Large intestine (tissue), 3 donors: Measurements from ENCODE around the gene LRRC4B. TPM values are rescaled to one million over a fixed set of nuclear protein-coding genes. Genes with fewer than 3 reads are reported as not detected.
"Not testable (repeated sequence)": the region's sequence is repeated elsewhere in the genome, so short reads cannot be mapped to it uniquely, and the experiment has no call there.

Experiments
- DNase-seq, 2 donors: peaks; one replicate each; pipeline versions ENCODE4 v3.0.0 to v3.0.0-alpha.2; 2013
- H3K27ac ChIP-seq: one replicate; pipeline ENCODE4 v1.5.1; 2013; ENCODE audit warnings: low read length
- H3K27me3 ChIP-seq: 2 replicates; pipeline ENCODE4 v1.6.1; 2013; ENCODE audit warnings: low read length; ENCODE audit not compliant: control insufficient read depth, insufficient read depth
- H3K36me3 ChIP-seq: 2 replicates; pipeline ENCODE4 v1.6.1; 2013; ENCODE audit warnings: low read length; ENCODE audit not compliant: control insufficient read depth, insufficient read depth
- H3K4me1 ChIP-seq: one replicate; pipeline ENCODE4 v1.6.1; 2013; ENCODE audit warnings: low read length; ENCODE audit not compliant: control insufficient read depth, insufficient read depth
- H3K4me3 ChIP-seq: one replicate; pipeline ENCODE4 v1.5.1; 2013; ENCODE audit warnings: low read length
- H3K9me3 ChIP-seq: one replicate; pipeline ENCODE4 v1.6.1; 2013; ENCODE audit warnings: mild to moderate bottlenecking, low read depth, low read length, moderate library complexity; ENCODE audit not compliant: control insufficient read depth
- WGBS: methylation state at CpG from one replicate; pipeline ENCODE4 v1.1.5; 2013; ENCODE audit warnings: low lambda C conversion rate; ENCODE audit not compliant: insufficient coverage; 5-methylcytosine and 5-hydroxymethylcytosine counted together
- polyA plus RNA-seq: library from polyadenylated mRNA; unstranded; fragments of 120-200 nt; gene quantifications from one replicate; pipeline ENCODE4 v1.2.1, GENCODE V29; 2013

LRRC4B gene
- polyA plus RNA-seq, 1 donor: 6.9 TPM

DNA sequence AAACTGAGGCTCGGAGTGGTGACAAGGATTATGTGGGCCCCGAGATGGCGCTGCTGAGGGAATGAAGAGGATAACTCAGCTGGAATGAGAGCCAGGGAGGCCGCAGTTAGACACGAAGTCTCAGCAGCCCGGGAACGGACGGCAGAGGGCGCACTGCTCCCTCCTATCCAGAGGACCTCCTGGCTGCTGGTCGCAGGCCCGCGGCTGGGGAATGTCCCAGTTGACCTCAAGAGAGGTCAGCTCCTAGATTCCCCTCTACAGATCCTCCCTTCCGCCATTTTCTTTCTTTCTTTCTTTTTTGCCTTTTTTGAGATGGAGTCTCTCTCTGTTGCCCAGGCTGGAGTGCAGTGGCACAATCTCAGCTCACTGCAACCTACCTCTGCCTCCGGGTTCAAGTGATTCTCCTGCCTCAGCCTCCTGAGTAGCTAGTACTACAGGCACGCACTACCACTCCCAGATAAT is 30.4 kb downstream of the LRRC4B start:
- peaks cover 5% of the 10 kb centered on the region for H3K9me3 ChIP-seq
- no peak overlapping the region for H3K27ac ChIP-seq
- 19% methylated on average over 3 of the region's 15 CpGs for WGBS
- H3K36me3 ChIP-seq: no peaks in the 10 kb centered on the region
- peak; percentile 53 to 60 for DNase-seq
- H3K27me3 ChIP-seq: no peaks in the 10 kb centered on the region
- H3K4me3 ChIP-seq: no peak overlapping the region
- H3K4me1 ChIP-seq: no peaks in the 10 kb centered on the region

DNA sequence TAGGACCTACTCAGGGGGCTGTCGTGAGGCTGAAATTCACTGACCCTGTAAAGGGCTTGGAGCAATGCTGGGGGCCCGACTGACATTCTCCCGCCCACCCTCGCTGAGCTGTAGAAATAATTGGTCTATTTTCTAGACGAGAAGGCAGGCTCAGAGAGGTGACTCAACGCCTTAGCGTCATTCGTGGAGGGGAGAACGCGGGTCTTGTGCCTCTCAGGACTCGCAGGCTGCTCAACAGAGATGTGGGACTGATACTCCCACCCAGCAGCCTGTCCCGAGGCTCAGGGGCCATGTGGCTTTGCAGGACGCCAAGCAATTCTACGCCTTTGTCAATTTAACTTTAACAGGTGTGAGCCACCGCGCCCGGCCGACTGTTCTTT is 30.9 kb downstream of the LRRC4B start:
- Histone ChIP-seq H3K27me3 (no peaks in the 10 kb centered on the region), H3K9me3 (peaks cover 5% of the 10 kb centered on the region), H3K4me3 (no peak overlapping the region), H3K36me3 (no peaks in the 10 kb centered on the region), H3K4me1 (no peaks in the 10 kb centered on the region), H3K27ac (no peak overlapping the region)
- DNase-seq: no peak
- 90% methylated on average over 6 of the region's 18 CpGs for WGBS

DNA sequence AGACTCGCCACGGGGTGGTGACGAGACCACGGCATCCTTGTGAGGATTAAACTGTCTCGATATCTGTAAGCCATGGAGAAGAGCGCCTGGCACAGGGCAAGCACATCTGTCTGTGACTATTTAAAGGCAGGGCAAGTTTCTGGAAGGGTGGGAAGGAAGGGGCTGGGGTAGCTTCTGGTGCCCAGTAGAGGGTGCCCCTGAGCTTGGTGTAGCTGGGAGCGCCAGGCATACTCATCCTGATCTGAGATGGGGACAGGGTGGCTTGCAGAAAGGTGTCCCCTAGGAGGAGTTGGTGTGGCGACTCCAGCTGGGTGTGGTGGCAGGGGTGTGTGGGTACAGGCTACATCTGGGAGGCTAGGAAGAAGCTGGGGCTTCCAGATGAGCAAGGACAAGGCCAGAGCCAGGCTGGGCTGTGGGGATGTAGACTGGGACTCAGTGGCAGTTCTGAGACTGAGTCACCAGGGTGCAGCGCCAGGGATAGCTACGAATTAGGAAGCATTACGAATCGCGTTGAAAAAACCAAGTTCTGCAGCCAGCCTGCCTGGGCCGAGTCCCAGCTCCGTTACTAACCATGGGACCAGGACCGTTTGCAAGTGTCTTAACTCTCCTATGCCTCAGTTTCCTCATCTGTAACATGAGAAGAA is 31.5 kb downstream of the LRRC4B start:
- no CpG with 5 or more reads among the region's 16 CpGs for WGBS
- no peaks in the 10 kb centered on the region for H3K27me3 ChIP-seq
- H3K4me3 ChIP-seq: no peak overlapping the region
- peaks cover 5% of the 10 kb centered on the region for H3K9me3 ChIP-seq
- DNase-seq: no peak
- H3K27ac ChIP-seq: no peak overlapping the region
- no peaks in the 10 kb centered on the region for H3K36me3 ChIP-seq
- no peaks in the 10 kb centered on the region for H3K4me1 ChIP-seq

DNA sequence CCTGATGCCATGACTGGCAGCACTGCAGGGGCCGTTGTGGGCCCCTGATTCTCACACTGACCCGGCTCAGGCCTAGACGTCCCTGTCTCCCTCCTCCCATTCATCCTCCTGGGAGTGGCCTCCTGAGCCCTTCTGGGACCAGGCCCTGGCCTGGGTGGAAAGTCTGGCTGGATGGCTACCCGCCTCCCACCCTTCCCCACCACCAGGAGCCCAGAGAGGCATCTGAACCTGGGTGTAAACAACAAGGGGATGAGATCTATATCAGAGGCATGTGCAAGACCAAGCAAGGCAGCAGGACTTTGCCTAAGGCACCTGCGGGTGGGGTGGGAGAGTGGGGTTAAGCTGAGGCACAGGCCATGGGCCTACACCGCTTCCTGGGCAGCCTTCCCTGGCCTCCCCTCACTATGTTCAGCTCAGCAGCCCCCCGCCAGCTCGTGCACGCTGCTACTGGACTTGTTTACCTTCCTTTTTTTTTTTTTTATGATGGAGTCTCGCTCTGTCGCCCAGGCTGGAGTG is 32.5 kb downstream of the LRRC4B start:
- no CpG with 5 or more reads among the region's 11 CpGs for WGBS

DNA sequence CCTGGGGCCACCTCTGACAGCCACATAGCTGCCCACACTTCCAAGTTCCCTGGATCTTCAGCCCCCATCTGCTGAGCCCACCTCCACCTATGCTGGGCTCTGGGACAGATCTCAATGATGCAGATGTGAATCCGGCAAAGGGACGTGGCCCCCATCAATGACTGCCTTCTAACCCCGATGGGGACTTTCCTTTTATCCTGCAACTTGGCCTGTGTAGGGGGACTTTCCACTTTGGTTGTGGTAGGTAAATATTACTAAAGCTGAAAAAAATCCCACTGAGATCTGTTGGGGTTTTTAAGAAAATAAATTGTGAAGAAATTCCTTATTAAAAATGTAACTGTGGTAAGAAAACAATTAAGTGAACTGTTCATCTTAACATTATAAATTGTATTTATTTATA is 33.8 kb downstream of the LRRC4B start:
- no peaks in the 10 kb centered on the region for H3K27me3 ChIP-seq
- WGBS: no CpG with 5 or more reads among the region's 3 CpGs
- H3K4me1 ChIP-seq: no peaks in the 10 kb centered on the region
- no peak overlapping the region for H3K27ac ChIP-seq
- peaks cover 5% of the 10 kb centered on the region for H3K9me3 ChIP-seq
- DNase-seq: no peak
- H3K36me3 ChIP-seq: no peaks in the 10 kb centered on the region
- no peak overlapping the region for H3K4me3 ChIP-seq

More for the DNA sequence above, 32.5 kb downstream of the LRRC4B start:
- Histone ChIP-seq H3K4me3 (no peak overlapping the region), H3K27me3 (no peaks in the 10 kb centered on the region), H3K9me3 (peaks cover 5% of the 10 kb centered on the region), H3K4me1 (no peaks in the 10 kb centered on the region), H3K36me3 (no peaks in the 10 kb centered on the region), H3K27ac (no peak overlapping the region)
- no peak for DNase-seq

DNA sequence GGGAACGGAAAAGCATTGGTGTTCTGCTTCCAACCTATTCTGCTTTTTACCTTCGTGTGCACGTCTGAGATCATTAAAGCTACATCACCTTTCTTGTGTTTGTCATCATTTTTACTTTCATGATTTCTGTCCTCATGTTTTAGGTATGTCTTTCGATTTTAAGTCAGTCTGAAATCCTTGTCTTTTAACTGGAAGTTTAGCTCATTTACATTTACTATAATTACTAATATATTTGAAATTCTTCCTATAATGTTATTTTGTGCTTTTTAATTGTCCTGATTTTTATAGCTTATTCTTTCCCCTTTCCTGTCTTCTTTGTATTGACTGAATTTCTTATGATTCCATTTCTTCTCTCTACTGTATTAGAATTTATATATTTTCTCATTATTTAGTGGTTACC is 35.3 kb downstream of the LRRC4B start:
- 97% methylated on average over 3 of the region's 4 CpGs for WGBS
- DNase-seq: no peak
- no peaks in the 10 kb centered on the region for H3K4me1 ChIP-seq

DNA sequence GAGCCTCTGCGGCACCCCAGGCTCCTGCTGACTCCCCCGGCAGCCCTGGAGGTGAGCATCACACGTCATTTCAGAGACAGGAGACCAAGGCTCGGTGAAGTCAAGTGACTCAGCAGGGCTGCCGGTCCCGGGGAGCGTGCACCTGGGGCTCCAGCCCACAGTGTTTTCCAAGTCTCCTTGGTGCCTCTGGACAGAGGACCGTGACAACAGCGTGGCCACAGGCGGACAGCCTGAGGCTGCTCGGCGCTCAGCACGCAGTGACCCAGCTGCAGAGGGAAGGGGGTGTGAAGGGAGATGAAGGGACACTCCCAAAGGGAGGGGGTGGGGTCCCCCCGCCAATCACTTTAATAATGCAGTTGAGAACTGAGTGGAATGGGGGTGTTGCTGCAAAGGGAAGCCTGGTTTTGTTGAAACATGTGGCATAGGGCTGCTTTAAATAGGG is 37.0 kb downstream of the LRRC4B start:
- no CpG with 5 or more reads among the region's 14 CpGs for WGBS

More for the DNA sequence above, 35.3 kb downstream of the LRRC4B start:
- no peaks in the 10 kb centered on the region for H3K36me3 ChIP-seq
- no peak overlapping the region for H3K27ac ChIP-seq
- no peaks in the 10 kb centered on the region for H3K27me3 ChIP-seq
- peaks cover 5% of the 10 kb centered on the region for H3K9me3 ChIP-seq
- no peak overlapping the region for H3K4me3 ChIP-seq

DNA sequence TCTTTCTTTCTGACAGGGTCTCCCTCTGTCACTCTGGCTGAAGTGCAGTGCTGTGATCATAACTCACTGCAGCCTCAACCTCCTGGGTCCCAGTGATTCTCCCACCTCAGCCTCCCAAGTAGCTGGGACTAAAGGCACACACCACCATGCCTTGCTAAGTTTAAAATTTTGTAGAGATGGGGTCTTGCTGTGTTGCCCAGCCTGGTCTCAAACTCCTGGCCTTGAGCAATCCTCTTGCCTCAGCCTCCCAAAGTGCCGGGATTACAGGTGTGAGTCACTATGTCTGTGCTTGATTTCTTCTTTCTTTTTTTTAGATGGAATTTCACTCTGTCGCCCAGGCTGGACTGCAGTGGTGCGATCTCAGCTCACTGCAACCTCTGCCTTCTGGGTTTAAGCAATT is 40.2 kb downstream of the LRRC4B start:
- 100% methylated on average over 2 of the region's 3 CpGs for WGBS
- not testable (repeated sequence) for H3K27ac ChIP-seq, H3K9me3 ChIP-seq, DNase-seq, H3K36me3 ChIP-seq, H3K27me3 ChIP-seq, H3K4me3 ChIP-seq, H3K4me1 ChIP-seq

More for the DNA sequence above, 37.0 kb downstream of the LRRC4B start:
- H3K36me3 ChIP-seq: no peaks in the 10 kb centered on the region
- H3K4me3 ChIP-seq: no peak overlapping the region
- H3K27ac ChIP-seq: no peak overlapping the region
- H3K27me3 ChIP-seq: no peaks in the 10 kb centered on the region
- peaks cover 5% of the 10 kb centered on the region for H3K9me3 ChIP-seq
- no peak for DNase-seq
- H3K4me1 ChIP-seq: no peaks in the 10 kb centered on the region

DNA sequence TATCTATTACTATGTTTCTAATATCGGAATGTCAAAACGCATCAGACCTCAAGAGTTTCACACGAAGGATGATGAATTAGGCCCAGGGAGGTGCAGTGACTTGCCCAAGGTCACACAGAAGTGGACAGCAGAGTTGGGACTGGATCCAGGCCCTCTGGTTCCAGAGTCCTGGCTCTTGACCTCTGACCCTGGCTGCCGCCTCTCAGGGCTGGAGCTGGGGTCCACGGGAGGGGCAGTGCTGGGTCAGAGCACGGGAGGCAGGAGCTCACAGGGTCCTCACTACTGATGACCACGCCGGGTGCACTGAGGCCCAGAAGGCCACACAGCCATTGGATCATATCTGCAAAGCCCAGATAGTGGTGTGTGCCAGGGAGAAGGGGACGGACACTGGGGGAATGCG is 45.4 kb downstream of the LRRC4B start:
- H3K36me3 ChIP-seq: no peaks in the 10 kb centered on the region
- H3K4me1 ChIP-seq: no peaks in the 10 kb centered on the region
- H3K9me3 ChIP-seq: peaks cover 11% of the 10 kb centered on the region
- no peaks in the 10 kb centered on the region for H3K27me3 ChIP-seq
- no peak overlapping the region for H3K4me3 ChIP-seq
- 100% methylated on average over 2 of the region's 10 CpGs for WGBS
- DNase-seq: no peak
- H3K27ac ChIP-seq: no peak overlapping the region

DNA sequence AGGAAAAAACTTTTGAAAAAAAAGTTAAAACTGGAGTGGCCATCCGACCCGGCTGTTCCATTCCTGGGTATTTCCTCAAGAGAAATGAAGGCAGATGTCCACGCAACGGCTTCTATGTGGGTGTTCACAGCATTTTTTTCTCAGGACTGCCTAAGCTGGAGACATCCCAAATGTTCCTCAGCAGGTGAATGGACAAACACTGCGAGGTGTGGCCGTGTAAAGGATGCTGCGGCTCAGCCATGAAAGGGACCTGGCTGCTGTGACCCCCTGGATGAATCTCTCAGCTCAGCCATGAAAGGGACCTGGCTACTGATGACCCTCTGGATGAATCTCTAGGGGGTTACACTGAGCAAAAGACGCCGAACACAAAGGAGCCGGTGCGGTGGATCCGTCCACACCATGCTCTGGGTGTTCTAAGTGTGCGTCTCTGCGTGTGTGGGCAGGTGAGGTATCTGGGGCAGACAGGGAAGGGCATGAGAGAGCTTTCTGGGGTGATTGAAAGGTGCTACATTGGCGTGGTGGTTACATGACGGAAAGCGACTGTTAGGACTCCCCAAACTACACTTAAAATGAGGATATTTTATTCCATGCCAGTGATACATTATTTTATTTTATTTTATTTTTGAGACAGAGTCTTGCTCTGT is 47.3 kb downstream of the LRRC4B start:
- H3K9me3 ChIP-seq: peaks cover 11% of the 10 kb centered on the region
- H3K4me1 ChIP-seq: no peaks in the 10 kb centered on the region
- no peak overlapping the region for H3K27ac ChIP-seq
- DNase-seq: no peak
- H3K27me3 ChIP-seq: peaks cover 6% of the 10 kb centered on the region
- WGBS: 93% methylated on average over 2 of the region's 17 CpGs
- no peaks in the 10 kb centered on the region for H3K36me3 ChIP-seq
- H3K4me3 ChIP-seq: no peak overlapping the region
